NCI-H82 treated with DMSO at 0.1 percent for 48 hours (cell line): ENCODE measurements around the gene MRGPRX2.

ENCODE experiments used
- DNase-seq: peaks from one replicate; lab custom pipeline; 2025; ENCODE audit not compliant: unreplicated experiment; lab: John Stamatoyannopoulos, UW

Gene MRGPRX2

GRCh38 chr11:19076744-19077589, 16.4 kb upstream of the MRGPRX2 start:
- no peak for DNase-seq

- no peak for DNase-seq
Observed at GRCh38 chr11:19075636-19076035, 15.1 kb upstream of the MRGPRX2 start.

DNA sequence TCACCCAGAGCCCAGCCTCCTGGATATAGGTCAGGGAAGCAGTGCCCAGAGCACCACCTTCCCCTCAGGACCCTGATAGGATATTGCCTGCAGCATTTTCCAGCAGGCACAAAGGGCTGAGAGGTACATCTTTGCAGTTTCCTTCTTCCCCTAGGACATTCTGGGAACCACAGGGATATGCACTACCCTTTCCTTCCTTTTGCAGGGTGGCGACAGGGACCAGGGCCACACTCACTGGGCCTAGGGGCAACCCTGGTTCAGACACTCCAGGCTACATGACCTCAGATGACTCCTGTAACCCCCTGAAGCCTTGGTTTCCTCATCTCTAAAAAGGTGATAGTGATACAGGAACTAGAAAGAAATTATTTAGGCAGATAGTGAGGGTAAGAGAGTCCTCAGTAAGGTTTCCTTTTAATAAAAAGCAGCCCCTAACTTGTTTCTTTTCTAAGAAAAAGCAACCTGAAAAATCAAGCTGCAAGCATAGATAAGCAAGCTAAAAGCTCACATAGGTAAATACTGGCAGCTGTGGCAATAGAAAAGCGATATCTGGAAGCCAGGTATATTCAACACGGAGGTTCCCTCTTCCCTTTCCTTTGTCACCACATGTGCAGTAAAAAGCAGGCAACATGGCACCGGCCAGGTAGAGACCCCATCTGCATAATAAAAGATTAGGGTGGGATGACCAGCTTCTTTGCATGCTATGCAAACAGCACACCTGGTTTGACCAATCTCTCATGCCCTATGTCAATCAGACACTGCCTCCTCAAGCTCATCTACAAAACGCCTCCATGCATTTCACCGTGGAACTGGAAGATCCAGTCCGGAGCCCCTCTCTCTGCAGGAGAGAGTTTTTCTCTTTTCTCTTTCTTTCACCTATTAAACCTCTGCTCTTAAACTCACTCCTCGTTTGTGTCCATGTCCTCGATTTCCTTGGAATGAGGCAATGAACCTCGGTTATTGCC, 13.2 kb upstream of the MRGPRX2 start:
- no peak for DNase-seq

DNA sequence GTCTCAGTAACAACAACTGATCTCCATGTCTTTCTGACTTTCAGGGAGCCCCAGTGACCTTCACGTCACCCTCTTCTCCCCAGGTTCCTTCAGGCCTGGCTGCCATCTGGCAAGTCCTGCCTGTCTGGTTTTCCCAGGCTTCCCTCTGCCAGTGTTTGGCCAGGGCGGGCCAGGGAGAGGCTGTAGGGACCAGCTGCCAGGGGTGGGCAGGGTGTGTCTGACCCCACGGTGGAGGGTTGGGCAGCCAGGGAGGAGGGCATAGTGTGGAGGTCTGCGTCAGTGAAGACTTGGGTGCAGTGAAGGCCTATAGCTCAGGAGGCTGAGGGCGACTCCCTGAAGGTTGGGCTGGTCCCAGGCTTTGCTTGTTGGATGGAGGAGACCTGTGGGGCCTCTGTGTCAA, 11.9 kb upstream of the MRGPRX2 start:
- DNase-seq = no peak

GRCh38 chr11:19071255-19071654, 10.7 kb upstream of the MRGPRX2 start:
- DNase-seq = peak; percentile 32

- no peak for DNase-seq
Observed at GRCh38 chr11:19059833-19060232, 684 bp downstream of the MRGPRX2 start.

GRCh38 chr11:19055905-19056304, 4.6 kb downstream of the MRGPRX2 start:
- no peak for DNase-seq

GRCh38 chr11:19055016-19055415, 5.5 kb downstream of the MRGPRX2 start:
- no peak for DNase-seq

GRCh38 chr11:19053909-19054308, 6.6 kb downstream of the MRGPRX2 start:
- no peak for DNase-seq

GRCh38 chr11:19050281-19050680, 10.2 kb downstream of the MRGPRX2 start:
- DNase-seq = no peak

GRCh38 chr11:19049351-19049750, 11.2 kb downstream of the MRGPRX2 start:
- no peak for DNase-seq

DNA sequence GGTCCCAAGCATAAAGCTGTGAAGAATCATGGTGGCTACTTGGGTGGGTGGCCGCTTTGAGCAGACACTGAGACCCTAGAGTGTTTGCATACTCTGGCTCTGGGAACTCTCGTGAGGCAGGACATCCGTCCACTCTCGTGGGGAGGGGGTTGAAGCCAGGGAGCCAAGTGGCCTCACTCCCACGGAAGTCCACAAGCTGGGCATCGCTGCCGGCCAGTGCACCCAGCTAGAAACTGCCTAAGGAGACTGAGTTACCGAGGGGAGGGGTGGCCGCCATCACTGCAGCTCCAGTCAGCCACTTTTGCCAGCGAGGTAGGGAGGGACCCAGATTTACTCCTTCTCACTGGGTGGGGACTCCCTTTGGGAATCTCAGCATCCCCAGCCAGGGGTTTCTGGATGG, 20.5 kb downstream of the MRGPRX2 start:
- DNase-seq = no peak

DNA sequence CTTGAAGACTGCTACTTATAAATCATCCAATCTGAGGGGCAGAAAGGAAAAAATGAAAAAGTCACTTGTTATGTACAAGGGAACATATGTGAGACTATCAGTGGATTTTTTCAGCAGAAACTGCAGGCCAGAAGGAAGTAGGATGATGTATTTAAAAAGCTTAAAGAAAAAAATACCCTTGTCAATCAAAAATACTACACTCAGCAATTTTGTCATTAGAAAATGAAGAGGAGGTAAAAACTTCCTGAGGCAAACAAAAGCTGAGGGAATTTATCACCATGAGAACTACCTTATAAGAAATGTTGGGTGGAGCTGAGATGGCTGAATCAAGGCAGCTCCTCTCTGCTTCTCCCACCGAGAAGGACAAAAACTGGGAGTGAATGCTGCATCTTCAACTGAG, 21.1 kb downstream of the MRGPRX2 start:
- DNase-seq = no peak

- DNase-seq = no peak
Observed at GRCh38 chr11:19032990-19033389, 27.5 kb downstream of the MRGPRX2 start.

DNA sequence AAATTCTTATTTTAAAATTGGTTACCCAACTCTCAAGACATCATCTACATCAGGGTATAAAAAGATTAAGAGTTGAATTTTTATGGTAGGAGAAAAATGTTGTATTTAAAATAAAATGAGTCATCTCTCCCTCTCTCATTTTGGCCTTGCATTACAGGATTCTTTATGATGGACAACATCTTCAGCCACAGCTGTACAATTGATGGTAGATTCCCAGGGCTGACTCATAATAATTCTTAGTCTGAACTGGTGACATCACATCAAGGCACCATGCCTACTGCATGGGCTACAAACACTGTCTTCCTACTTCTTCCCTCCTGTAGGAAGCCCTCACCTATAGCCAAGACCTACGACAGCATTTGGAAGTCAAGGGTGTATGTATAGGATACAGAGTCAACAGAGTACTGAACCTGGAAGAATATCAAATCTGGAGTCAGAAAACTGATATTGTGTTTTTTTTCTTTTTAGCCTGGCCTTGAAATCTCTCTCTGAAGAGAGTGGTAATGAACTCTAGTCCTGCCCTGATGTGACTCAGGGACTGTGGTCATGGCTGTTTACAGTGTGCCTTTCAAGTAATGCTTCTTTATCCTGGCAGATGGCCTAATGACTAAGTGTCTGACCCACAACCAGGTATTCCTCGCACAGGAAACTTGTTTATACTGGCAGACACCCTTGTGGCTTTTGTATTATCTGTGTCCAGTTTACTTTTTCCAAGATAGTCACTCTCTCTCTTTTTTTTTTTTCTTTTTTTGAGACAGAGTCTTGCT, 32.5 kb downstream of the MRGPRX2 start:
- DNase-seq = no peak

GRCh38 chr11:19026862-19027261, 33.7 kb downstream of the MRGPRX2 start:
- no peak for DNase-seq

- DNase-seq = no peak
Observed at GRCh38 chr11:19025481-19026406, 34.8 kb downstream of the MRGPRX2 start.

- DNase-seq = no peak
Observed at GRCh38 chr11:19020831-19021230, 39.7 kb downstream of the MRGPRX2 start.

DNA sequence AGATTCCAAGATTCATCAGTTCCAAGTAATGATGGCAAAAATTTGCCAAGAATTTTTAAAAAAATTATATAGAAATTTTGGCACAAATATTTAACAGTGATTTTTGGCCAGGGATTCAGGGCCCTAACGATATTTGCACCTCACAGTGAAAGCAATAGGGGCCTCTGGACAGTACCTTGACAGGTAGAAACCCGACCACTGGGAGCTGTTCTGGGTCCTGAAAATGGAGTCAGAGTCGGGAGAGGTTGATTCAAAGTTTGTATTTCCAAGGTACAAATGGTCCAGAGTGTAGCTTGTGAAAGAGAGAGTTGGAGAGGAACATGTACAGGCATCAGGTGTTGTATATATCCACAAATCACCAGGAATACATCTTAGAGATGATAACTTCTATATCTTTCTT, 41.6 kb downstream of the MRGPRX2 start:
- DNase-seq = no peak

- DNase-seq = no peak
Observed at GRCh38 chr11:19013181-19013857, 47.2 kb downstream of the MRGPRX2 start.
